SK-N-SH (cell line): ENCODE measurements around the gene FAM90A1. TPM values are rescaled to one million over a fixed set of nuclear protein-coding genes. Genes with fewer than 3 reads are reported as not detected.
"Not testable (repeated sequence)": the region's sequence is repeated elsewhere in the genome, so short reads cannot be mapped to it uniquely, and the experiment has no call there.

Source experiments
- CTCF ChIA-PET: fragments of 300-600, 350-600 bp; formaldehyde crosslinking; extraction: SDS; loops from one replicate; lab custom pipeline; 2021; lab: Yijun Ruan, JAX
- POLR2A ChIA-PET: fragments of 350-600 bp; sonication (Branson Sonifier 250); formaldehyde crosslinking; extraction: SDS; loops from one replicate; lab custom pipeline; 2020; ENCODE audit warnings: antibody characterized with exemption, inconsistent platforms; lab: Yijun Ruan, JAX
- DNase-seq: peaks from one replicate; pipeline ENCODE4 v3.0.0; 2012
- H2AFZ ChIP-seq: fragments of 200-600 bp; sonication (generic); 2 replicates; pipeline ENCODE4 v1.8.1; 2016; ENCODE audit warnings: antibody characterized with exemption, mild to moderate bottlenecking, low read depth
- H3F3A ChIP-seq: fragments of 200-600 bp; sonication (generic); replicated peaks from 2 replicates; pipeline ENCODE3; 2016; ENCODE audit warnings: antibody characterized with exemption, mild to moderate bottlenecking; ENCODE audit not compliant: insufficient read depth
- H3K27ac ChIP-seq, 2 experiments: fragments of 200-500 bp in 1 of 2; fragments of 200-600 bp in 1 of 2; sonication (Bioruptor generic) in 1 of 2; sonication (generic), shearing (Covaris generic) in 1 of 2; 2 replicates each; pipeline versions ENCODE4 v1.5.1 to v1.6.1; 2014 to 2016; ENCODE audit warnings: low read depth in 2 of 2, inconsistent platforms in 1 of 2, low read length in 1 of 2, mild to moderate bottlenecking in 1 of 2, mixed read lengths in 1 of 2
- H3K27me3 ChIP-seq: fragments of 200-600 bp; sonication (generic), shearing (Covaris generic); 2 replicates; pipeline ENCODE4 v1.6.1; 2016; ENCODE audit warnings: mixed run types; ENCODE audit not compliant: insufficient read depth
- H3K36me3 ChIP-seq, 2 experiments: fragments of 200-500 bp in 1 of 2; fragments of 200-600 bp in 1 of 2; sonication (Bioruptor generic) in 1 of 2; sonication (generic) in 1 of 2; replicated peaks in 1 of 2; 2 replicates each; pipeline versions ENCODE3 to v1.5.1; 2014 to 2016; ENCODE audit warnings: low read length in 1 of 2, mild to moderate bottlenecking in 1 of 2; ENCODE audit not compliant: insufficient read depth in 2 of 2, control insufficient read depth in 1 of 2
- H3K4me1 ChIP-seq, 2 experiments: fragments of 200-500 bp in 1 of 2; fragments of 200-600 bp in 1 of 2; sonication (Bioruptor generic) in 1 of 2; sonication (generic), shearing (Covaris generic) in 1 of 2; 2 replicates each; pipeline versions ENCODE4 v1.5.1 to v1.6.1; 2014 to 2016; ENCODE audit warnings: low read depth in 1 of 2, low read length in 1 of 2, mixed run types in 1 of 2; ENCODE audit not compliant: insufficient read depth in 2 of 2, control insufficient read depth in 1 of 2
- H3K4me2 ChIP-seq: fragments of 200-600 bp; sonication (generic), shearing (Covaris generic); 2 replicates; pipeline ENCODE4 v1.6.1; 2017; ENCODE audit warnings: mixed run types
- H3K4me3 ChIP-seq, 2 experiments: fragments of 200-500 bp in 1 of 2; fragments of 200-600 bp in 1 of 2; sonication (Bioruptor generic) in 1 of 2; sonication (generic), shearing (Covaris generic) in 1 of 2; 2 replicates each; pipeline versions ENCODE4 v1.5.1 to v1.8.1; 2014 to 2016; ENCODE audit warnings: low read depth in 2 of 2, inconsistent platforms in 1 of 2, low read length in 1 of 2, mild to moderate bottlenecking in 1 of 2, mixed read lengths in 1 of 2, moderate library complexity in 1 of 2
- H3K79me2 ChIP-seq: fragments of 200-600 bp; sonication (generic); 2 replicates; pipeline ENCODE4 v1.8.1; 2017; ENCODE audit warnings: mild to moderate bottlenecking; ENCODE audit not compliant: insufficient read depth
- H3K9ac ChIP-seq: fragments of 200-600 bp; sonication (generic); 2 replicates; pipeline ENCODE4 v1.6.1; 2017; ENCODE audit warnings: mixed run types
- H3K9me2 ChIP-seq: fragments of 200-600 bp; sonication (generic); 2 replicates; pipeline ENCODE4 v1.6.1; 2017; ENCODE audit warnings: mixed run types
- H3K9me3 ChIP-seq: fragments of 200-600 bp; sonication (generic); 2 replicates; pipeline ENCODE4 v1.6.1; 2017; ENCODE audit warnings: mixed run types, mild to moderate bottlenecking, moderate library complexity
- H4K20me1 ChIP-seq: fragments of 200-600 bp; sonication (generic); 2 replicates; pipeline ENCODE4 v1.6.1; 2017; ENCODE audit warnings: mild to moderate bottlenecking, mixed run types; ENCODE audit not compliant: insufficient read depth
- TCF12 ChIP-seq: IDR thresholded peaks from 2 replicates; pipeline ENCODE4 v1.4.0; 2012
- WGBS: methylation state at CpG from one replicate; pipeline ENCODE4 v1.1.6; 2017; ENCODE audit warnings: low lambda C conversion rate; 5-methylcytosine and 5-hydroxymethylcytosine counted together
- polyA plus RNA-seq, 3 experiments: library from polyadenylated mRNA; depleted of rRNA; stranded (reverse); fragments of >200 nt; gene quantifications; 2 replicates each; pipeline ENCODE4 v1.2.3, GENCODE V29; 2012
- TF ChIP-seq, protein P1 (sequence below): IDR thresholded peaks from 2 replicates; pipeline ENCODE4; 2012
- TF ChIP-seq, protein P2 (sequence below): fragments of 200-600 bp; sonication (generic); IDR thresholded peaks from 2 replicates; pipeline ENCODE4 v1.6.1; 2017; ENCODE audit warnings: antibody characterized with exemption, mild to moderate bottlenecking, moderate library complexity

FAM90A1 gene
- polyA plus RNA-seq, 1 of the 3 experiments (the other 2 are of a cell fraction): not detected

DNA sequence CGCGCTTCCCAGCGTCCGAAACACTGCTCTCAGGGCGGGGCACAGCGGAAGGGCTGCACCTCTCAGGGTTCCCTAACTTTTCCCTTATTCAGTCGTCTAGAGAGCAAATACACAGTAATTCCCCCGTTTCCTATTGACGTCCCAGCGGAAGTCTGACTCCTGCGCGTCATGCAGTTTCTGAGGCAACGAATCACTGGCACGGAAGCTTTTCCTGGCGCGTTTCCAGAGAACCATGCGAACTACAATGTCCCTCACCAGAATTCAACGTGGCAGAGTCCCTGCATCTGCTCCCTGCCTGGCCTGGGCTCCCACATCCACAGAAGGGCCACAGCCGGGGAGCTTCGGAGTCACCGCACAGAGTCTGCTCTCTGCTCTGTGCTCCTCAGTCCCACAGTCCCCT lies 6.0 kb downstream of the FAM90A1 start:
- H3K79me2 ChIP-seq, H3K4me3 ChIP-seq, H3K36me3 ChIP-seq, DNase-seq, H3K9me2 ChIP-seq, H3K9me3 ChIP-seq, H3K9ac ChIP-seq, CTCF ChIA-PET, H3K27ac ChIP-seq, H4K20me1 ChIP-seq, POLR2A ChIA-PET, H2AFZ ChIP-seq, H3K27me3 ChIP-seq, H3F3A ChIP-seq, H3K4me1 ChIP-seq, H3K4me2 ChIP-seq: not testable (repeated sequence)
- 73% methylated on average over 21 of the region's 21 CpGs for WGBS

DNA sequence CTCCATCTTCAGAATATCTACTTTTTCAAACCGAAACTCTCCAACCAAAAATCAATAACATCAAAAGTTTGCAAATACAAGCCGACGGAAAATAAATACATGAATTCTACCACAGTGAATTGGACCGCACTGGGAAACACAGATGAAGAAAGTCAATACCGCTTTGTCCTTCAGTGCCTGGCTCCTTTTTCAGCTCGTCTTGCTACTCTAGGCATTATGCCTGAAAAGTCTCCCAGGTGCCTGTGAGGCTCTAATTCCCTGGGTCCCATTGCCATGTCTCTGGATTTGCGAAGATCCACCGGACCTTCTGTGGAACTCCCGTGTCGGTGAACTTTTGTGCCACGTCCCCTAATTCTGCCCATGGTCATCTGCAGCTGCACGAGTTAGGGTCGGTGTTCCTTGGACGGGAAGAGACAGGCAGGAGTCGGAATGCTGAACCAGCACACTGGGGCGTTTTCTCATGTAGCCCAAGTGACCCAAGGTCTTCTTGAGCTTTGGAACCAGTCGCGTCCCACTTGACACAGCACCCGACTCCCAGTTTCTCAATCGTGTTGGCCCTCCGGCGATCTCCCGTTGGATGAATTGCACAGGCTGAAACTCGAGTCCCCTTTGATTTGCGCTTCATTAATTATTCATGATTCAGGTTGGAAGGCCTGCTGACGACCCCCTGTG lies 8.6 kb downstream of the FAM90A1 start:
- CTCF ChIA-PET: not testable (repeated sequence)

DNA sequence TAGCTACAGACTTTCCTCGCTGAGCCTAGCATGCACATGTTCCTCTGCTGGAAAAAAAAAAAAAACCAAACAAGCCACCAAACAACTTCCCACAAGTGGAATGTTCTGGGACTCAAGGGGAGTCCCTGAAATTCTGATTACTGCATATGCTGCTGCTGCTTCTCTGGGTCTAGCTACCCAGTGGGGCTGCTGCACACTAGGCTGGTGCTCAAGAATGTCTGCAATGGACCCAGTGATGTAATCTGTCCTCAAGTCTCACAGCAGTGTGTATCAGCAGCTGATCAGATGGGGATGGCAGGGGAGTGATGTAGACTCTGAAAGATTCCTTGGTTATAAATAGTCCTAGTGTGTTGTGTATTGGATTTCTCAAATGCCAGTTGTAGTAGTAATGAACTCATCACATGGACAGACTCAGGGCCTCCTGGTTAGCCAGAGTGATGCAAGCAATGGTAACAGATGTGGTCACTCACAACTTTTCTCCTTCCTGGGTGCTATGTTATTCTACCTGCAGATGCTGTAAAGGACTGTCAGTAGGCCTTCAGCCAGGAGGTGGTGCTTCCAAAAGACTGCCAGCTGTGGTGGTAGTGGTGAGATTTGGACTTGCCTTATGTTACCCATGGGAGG lies 29.6 kb downstream of the FAM90A1 start:
- DNase-seq, H3K4me3 ChIP-seq, H3K4me1 ChIP-seq, POLR2A ChIA-PET, H3F3A ChIP-seq, CTCF ChIA-PET, H2AFZ ChIP-seq, H3K4me2 ChIP-seq, H4K20me1 ChIP-seq, H3K9me3 ChIP-seq, H3K79me2 ChIP-seq, H3K36me3 ChIP-seq, H3K9me2 ChIP-seq, H3K9ac ChIP-seq, H3K27me3 ChIP-seq: not testable (repeated sequence)
- H3K27ac ChIP-seq: peak overlapping the region in 1 of 2 experiments; percentile 44; a peak in 1 of 4 replicates
- TF ChIP-seq, protein P1, sequence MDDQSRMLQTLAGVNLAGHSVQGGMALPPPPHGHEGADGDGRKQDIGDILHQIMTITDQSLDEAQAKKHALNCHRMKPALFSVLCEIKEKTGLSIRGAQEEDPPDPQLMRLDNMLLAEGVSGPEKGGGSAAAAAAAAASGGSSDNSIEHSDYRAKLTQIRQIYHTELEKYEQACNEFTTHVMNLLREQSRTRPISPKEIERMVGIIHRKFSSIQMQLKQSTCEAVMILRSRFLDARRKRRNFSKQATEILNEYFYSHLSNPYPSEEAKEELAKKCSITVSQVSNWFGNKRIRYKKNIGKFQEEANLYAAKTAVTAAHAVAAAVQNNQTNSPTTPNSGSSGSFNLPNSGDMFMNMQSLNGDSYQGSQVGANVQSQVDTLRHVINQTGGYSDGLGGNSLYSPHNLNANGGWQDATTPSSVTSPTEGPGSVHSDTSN: 0 out of 2 replicates have a peak, but pooled peaks have one; percentile 17
- 0 out of 2 replicates have a peak, but pooled peaks have one; percentile 11 for TF ChIP-seq TCF12
- WGBS: 100% methylated on average over 1 of the region's 1 CpG

More for the DNA sequence above, 8.6 kb downstream of the FAM90A1 start:
- H3K4me2 ChIP-seq, POLR2A ChIA-PET, H3K9me2 ChIP-seq, H3K79me2 ChIP-seq, H3K27me3 ChIP-seq, H3K36me3 ChIP-seq, H3K27ac ChIP-seq, DNase-seq, H2AFZ ChIP-seq, H3K9ac ChIP-seq, H3K4me3 ChIP-seq, H4K20me1 ChIP-seq, H3F3A ChIP-seq, H3K4me1 ChIP-seq, H3K9me3 ChIP-seq: not testable (repeated sequence)
- WGBS: 71% methylated on average over 26 of the region's 26 CpGs

DNA sequence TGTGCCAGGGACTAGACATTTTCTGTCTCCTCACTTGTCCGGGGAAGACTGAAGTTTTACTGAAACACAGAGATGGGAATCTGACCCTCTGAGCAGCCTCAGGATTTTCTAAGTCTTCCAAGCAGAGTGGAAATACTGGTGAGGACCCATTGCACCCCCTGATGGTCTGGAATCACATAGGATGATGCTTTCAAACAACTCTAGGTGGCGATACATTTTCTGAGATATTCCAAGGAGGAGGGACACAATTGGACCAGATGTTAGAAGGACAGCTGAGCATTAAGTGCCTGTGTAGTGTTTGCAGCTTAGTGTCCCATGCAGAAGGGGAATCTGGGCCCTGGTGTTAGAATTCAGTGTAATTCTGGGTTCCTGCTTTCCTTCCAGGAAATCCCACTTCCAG lies 39.3 kb downstream of the FAM90A1 start:
- H3K9me2 ChIP-seq, CTCF ChIA-PET, H3K79me2 ChIP-seq, H3K9ac ChIP-seq, H3K4me2 ChIP-seq, H3K9me3 ChIP-seq, H2AFZ ChIP-seq, H3K4me1 ChIP-seq, H4K20me1 ChIP-seq, H3K36me3 ChIP-seq, H3K27me3 ChIP-seq, POLR2A ChIA-PET, H3F3A ChIP-seq, H3K27ac ChIP-seq, DNase-seq, H3K4me3 ChIP-seq: not testable (repeated sequence)
- 63% methylated on average over 2 of the region's 2 CpGs for WGBS
- TF ChIP-seq, protein P2, sequence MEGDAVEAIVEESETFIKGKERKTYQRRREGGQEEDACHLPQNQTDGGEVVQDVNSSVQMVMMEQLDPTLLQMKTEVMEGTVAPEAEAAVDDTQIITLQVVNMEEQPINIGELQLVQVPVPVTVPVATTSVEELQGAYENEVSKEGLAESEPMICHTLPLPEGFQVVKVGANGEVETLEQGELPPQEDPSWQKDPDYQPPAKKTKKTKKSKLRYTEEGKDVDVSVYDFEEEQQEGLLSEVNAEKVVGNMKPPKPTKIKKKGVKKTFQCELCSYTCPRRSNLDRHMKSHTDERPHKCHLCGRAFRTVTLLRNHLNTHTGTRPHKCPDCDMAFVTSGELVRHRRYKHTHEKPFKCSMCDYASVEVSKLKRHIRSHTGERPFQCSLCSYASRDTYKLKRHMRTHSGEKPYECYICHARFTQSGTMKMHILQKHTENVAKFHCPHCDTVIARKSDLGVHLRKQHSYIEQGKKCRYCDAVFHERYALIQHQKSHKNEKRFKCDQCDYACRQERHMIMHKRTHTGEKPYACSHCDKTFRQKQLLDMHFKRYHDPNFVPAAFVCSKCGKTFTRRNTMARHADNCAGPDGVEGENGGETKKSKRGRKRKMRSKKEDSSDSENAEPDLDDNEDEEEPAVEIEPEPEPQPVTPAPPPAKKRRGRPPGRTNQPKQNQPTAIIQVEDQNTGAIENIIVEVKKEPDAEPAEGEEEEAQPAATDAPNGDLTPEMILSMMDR: peak; percentile 23; the same call in 1 of the 2 replicates

DNA sequence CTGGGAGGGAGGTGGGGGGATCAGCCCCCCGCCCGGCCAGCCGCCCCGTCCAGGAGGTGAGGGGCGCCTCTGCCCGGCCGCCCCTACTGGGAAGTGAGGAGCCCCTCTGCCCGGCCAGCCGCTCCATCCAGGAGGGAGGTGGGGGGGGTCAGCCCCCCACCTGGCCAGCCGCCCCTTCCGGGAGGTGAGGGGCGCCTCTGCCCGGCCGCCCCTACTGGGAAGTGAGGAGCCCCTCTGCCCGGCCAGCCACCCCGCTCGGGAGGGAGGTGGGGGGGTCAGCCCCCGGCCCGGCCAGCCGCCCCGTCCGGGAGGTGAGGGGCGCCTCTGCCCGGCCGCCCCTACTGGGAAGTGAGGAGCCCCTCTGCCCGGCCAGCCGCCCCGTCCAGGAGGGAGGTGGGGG lies 43.2 kb downstream of the FAM90A1 start:
- H3K79me2 ChIP-seq, H3K4me2 ChIP-seq, H3K27ac ChIP-seq, H4K20me1 ChIP-seq, CTCF ChIA-PET, DNase-seq, H3F3A ChIP-seq, H3K4me1 ChIP-seq, H3K9me3 ChIP-seq, H3K9ac ChIP-seq, H3K9me2 ChIP-seq, POLR2A ChIA-PET, H3K27me3 ChIP-seq, H3K36me3 ChIP-seq, H2AFZ ChIP-seq, H3K4me3 ChIP-seq: not testable (repeated sequence)
- no CpG with 5 or more reads among the region's 28 CpGs for WGBS
